GM10847 (cell line): ENCODE results near the gene SETD1A.

ENCODE experiments used
- POLR2A ChIP-seq: IDR thresholded peaks from 2 replicates; pipeline ENCODE4 v1.6.1; 2011; ENCODE audit not compliant: insufficient read length; ENCODE audit errors: extremely low read depth

SETD1A gene

GRCh38 chr16:30925995-30926811 is 31.4 kb upstream of the SETD1A start:
- no peak for TF ChIP-seq POLR2A

DNA sequence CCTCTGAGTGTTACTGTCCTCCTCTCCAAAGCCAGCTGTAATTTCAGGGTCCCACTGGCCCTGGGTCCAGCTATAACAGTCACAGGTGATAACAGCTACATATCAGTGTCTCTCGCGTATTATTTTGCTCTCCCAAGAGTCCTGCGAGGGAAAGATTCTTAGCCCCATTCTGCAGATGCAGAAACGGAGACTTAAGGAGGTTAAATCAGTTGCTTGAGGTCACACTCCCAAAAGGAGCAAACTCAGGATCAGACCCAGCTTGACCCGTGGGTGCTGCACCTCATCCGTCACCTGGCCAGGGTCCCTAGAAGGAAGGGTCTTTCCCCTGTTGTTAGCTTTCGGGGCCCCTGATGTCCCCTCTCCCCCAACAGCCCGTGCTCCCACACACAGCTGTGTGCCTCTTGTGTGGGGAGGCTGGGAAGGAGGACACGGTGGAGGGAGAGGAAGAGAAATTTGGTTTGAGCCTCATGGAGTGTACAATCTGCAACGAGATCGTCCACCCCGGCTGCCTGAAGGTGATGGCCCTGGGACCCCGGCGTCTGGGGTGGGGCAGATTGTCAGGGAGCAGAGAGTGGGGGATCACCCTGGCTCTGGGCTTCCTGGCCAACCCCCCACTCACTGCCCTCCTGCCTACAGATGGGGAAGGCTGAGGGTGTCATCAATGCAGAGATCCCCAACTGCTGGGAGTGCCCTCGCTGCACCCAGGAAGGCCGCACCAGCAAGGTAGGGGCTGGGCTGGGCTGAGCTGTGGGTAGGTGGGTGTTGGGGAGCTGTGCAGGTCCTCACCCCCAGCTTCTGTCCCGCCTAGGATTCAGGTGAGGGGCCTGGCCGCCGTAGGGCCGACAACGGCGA is 30.4 kb upstream of the SETD1A start:
- TF ChIP-seq POLR2A: no peak

DNA sequence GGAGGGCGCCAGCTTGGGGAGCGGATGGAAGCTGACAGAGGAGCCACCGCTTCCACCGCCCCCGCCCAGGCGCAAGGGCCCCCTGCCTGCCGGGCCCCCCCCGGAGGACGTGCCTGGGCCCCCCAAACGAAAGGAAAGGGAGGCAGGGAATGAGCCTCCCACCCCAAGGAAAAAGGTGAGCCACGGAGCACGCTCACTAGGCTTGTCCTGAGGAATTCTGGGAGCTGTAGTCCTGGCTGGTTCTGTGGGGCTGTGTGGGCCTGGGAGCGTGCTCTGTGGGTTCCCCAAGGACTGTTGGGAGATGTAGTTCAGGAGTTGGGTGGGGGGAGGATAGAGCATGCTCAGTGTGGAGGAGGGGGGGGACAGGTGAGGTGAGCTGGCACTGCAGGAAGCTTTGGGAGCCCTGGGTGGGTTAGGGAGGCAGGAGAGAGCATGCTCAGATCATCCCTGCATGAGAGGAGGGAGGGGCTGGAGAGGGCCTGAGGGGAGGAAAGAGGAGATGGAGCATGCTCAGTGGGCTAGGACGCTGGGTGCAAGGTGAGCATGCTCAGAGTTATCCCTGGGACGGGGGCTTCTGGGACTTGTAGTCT is 29.7 kb upstream of the SETD1A start:
- TF ChIP-seq POLR2A: no peak

GRCh38 chr16:30928390-30928789 is 29.2 kb upstream of the SETD1A start:
- TF ChIP-seq POLR2A: no peak

DNA sequence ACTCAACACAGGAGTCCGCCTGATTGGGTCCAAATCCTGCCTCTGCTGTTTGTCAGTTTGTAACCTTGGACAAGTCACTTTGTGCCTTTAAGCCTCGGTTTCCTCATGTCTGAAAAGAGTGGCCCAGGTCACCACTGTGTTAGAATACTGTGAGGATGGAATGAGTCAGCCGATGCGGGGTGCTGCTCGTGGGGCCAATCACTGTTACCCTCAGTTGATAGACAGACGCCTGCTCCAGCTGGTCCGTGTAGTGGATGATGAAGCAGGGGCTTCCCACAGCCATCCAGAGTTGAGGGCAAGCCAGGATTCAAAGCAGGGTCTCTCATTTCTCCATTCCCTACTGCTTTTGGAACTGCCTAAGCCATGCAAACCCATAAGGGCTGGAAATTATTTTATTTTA is 28.4 kb upstream of the SETD1A start:
- no peak for TF ChIP-seq POLR2A

- no peak for TF ChIP-seq POLR2A
Measured at GRCh38 chr16:30930160-30930571, 27.4 kb upstream of the SETD1A start.

- no peak for TF ChIP-seq POLR2A
Measured at GRCh38 chr16:30931068-30931650, 26.4 kb upstream of the SETD1A start.

DNA sequence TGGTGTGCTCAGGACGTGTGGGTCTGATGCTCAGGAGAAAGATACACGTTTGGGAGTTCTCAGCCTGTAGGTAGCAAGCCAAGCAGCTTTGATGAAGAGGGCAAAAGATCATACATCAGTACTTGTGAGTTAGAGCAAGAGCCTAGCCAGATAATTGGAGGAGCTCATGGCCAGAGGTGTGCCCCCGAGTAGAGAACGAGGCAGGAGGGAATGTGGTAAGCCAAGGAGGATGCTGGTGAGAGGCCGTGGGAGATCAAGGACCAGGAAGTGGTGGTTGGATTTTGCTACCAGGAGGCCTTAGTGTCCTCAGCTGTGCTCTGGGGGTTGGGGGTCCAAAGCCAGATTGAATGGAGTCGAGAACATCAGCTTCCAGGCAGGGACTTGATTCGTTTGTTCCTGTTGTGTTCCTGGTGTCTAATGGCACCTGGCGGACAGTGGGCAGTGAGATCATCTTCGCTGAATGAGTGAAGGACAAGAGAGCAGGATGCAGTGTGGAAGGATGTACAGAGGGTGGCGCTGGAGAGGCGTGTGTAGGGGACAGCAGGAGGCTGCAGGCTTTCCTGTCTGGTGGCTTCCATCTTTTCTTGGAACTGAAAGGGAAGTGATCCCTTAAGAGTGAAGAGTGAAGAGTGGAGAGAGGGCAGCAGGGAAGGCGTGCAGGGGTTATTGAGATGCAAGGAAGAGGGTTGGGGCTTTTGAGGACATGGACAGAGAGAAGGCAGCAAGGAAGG is 22.6 kb upstream of the SETD1A start:
- TF ChIP-seq POLR2A: no peak

- no peak for TF ChIP-seq POLR2A
Measured at GRCh38 chr16:30937692-30938091, 19.9 kb upstream of the SETD1A start.

GRCh38 chr16:30941600-30942425 is 15.7 kb upstream of the SETD1A start:
- no peak for TF ChIP-seq POLR2A

- TF ChIP-seq POLR2A: no peak
Measured at GRCh38 chr16:30942426-30942806, 15.1 kb upstream of the SETD1A start.

GRCh38 chr16:30944352-30944751 is 13.2 kb upstream of the SETD1A start:
- TF ChIP-seq POLR2A: no peak

GRCh38 chr16:30946671-30947540 is 10.6 kb upstream of the SETD1A start:
- no peak for TF ChIP-seq POLR2A
